Measurements from ENCODE around the gene COMMD1. TPM values are rescaled to one million over a fixed set of nuclear protein-coding genes. Genes with fewer than 3 reads are reported as not detected.

COMMD1 gene
- polyA plus RNA-seq, 1 donor from 2014 or later: 69.1 TPM

GRCh38 chr2:62055724-62056336 lies 150.4 kb downstream of the COMMD1 start:
- H3K4me2 ChIP-seq (ENCODE audit: low read length): no peak overlapping the region
- no peaks in the 10 kb centered on the region for H3K9me2 ChIP-seq (ENCODE audit: insufficient read depth, low read length)
- H4K20me1 ChIP-seq (ENCODE audit: insufficient read depth): no peaks in the 10 kb centered on the region
- H3K4me3 ChIP-seq (ENCODE audit: low read length): no peak overlapping the region
- H3K9me3 ChIP-seq (ENCODE audit: low read length): no peaks in the 10 kb centered on the region
- H3K27me3 ChIP-seq (ENCODE audit: insufficient read depth, low read depth, low read length): no peaks in the 10 kb centered on the region
- no peaks in the 10 kb centered on the region for H3F3A ChIP-seq (ENCODE audit: insufficient read depth, low read length, poor library complexity, severe bottlenecking)
- no peak overlapping the region for H2AFZ ChIP-seq (ENCODE audit: low read depth, low read length)
- TF ChIP-seq POLR2AphosphoS5 (IDR thresholded peaks at IDR 0.05): no peak
- no peak for TF ChIP-seq REST (IDR thresholded peaks at IDR 0.05; ENCODE audit: borderline replicate concordance)
- TF ChIP-seq SMC3 (conservative IDR thresholded peaks at IDR 0.05; ENCODE audit: poor library complexity): no peak
- TF ChIP-seq CTCF (IDR thresholded peaks at IDR 0.05; ENCODE audit: poor library complexity, severe bottlenecking): no peak
- TF ChIP-seq EZH2 (IDR thresholded peaks at IDR 0.05; ENCODE audit: borderline replicate concordance, insufficient read depth, low read length, poor library complexity, severe bottlenecking): no peak
- TF ChIP-seq MXI1 (conservative IDR thresholded peaks at IDR 0.05; ENCODE audit: poor library complexity, severe bottlenecking): no peak
- TF ChIP-seq EP300 (conservative IDR thresholded peaks at IDR 0.05; ENCODE audit: poor library complexity, severe bottlenecking): no peak
- TF ChIP-seq RAD21 (conservative IDR thresholded peaks at IDR 0.05): no peak
- no peak for TF ChIP-seq TAF1 (IDR thresholded peaks at IDR 0.05; ENCODE audit: low read depth)
- no peaks in the 10 kb centered on the region for H3K79me2 ChIP-seq (replicated peaks; ENCODE audit: insufficient read depth, low read length)
- no peak overlapping the region for H3K9ac ChIP-seq (ENCODE audit: low read length)
- H3K27ac ChIP-seq (ENCODE audit: low read length): no peak overlapping the region
- H3K36me3 ChIP-seq (ENCODE audit: insufficient read depth, low read length): no peaks in the 10 kb centered on the region

- Histone ChIP-seq H3K4me2 (ENCODE audit: low read length) (no peak overlapping the region), H3K27me3 (ENCODE audit: insufficient read depth, low read depth, low read length) (no peaks in the 10 kb centered on the region), H4K20me1 (ENCODE audit: insufficient read depth) (no peaks in the 10 kb centered on the region)
Observed at GRCh38 chr2:62056341-62056740, 150.9 kb downstream of the COMMD1 start.

More at GRCh38 chr2:62056341-62056740, 150.9 kb downstream of the COMMD1 start:
- no peak for TF ChIP-seq RAD21 (conservative IDR thresholded peaks at IDR 0.05)
- TF ChIP-seq TAF1 (IDR thresholded peaks at IDR 0.05; ENCODE audit: low read depth): no peak
- TF ChIP-seq SMC3 (conservative IDR thresholded peaks at IDR 0.05; ENCODE audit: poor library complexity): no peak
- TF ChIP-seq CTCF (IDR thresholded peaks at IDR 0.05; ENCODE audit: poor library complexity, severe bottlenecking): no peak
- no peak for TF ChIP-seq REST (IDR thresholded peaks at IDR 0.05; ENCODE audit: borderline replicate concordance)
- no peak for TF ChIP-seq EZH2 (IDR thresholded peaks at IDR 0.05; ENCODE audit: borderline replicate concordance, insufficient read depth, low read length, poor library complexity, severe bottlenecking)
- no peak for TF ChIP-seq EP300 (conservative IDR thresholded peaks at IDR 0.05; ENCODE audit: poor library complexity, severe bottlenecking)
- TF ChIP-seq POLR2AphosphoS5 (IDR thresholded peaks at IDR 0.05): no peak
- no peak for TF ChIP-seq MXI1 (conservative IDR thresholded peaks at IDR 0.05; ENCODE audit: poor library complexity, severe bottlenecking)
- Histone ChIP-seq H3K27ac (ENCODE audit: low read length) (no peak overlapping the region), H3K9me3 (ENCODE audit: low read length) (no peaks in the 10 kb centered on the region), H3F3A (ENCODE audit: insufficient read depth, low read length, poor library complexity, severe bottlenecking) (no peaks in the 10 kb centered on the region), H3K9me2 (ENCODE audit: insufficient read depth, low read length) (no peaks in the 10 kb centered on the region), H3K36me3 (ENCODE audit: insufficient read depth, low read length) (no peaks in the 10 kb centered on the region), H3K9ac (ENCODE audit: low read length) (no peak overlapping the region), H3K4me3 (ENCODE audit: low read length) (no peak overlapping the region), H3K79me2 (replicated peaks; ENCODE audit: insufficient read depth, low read length) (no peaks in the 10 kb centered on the region), H2AFZ (ENCODE audit: low read depth, low read length) (no peak overlapping the region)
